ENCODE results near the gene CASP12. TPM values are rescaled to one million over a fixed set of nuclear protein-coding genes. Genes with fewer than 3 reads are reported as not detected.

Gene CASP12
- total RNA-seq, 1 donor from 2014 or later = not detected

DNA sequence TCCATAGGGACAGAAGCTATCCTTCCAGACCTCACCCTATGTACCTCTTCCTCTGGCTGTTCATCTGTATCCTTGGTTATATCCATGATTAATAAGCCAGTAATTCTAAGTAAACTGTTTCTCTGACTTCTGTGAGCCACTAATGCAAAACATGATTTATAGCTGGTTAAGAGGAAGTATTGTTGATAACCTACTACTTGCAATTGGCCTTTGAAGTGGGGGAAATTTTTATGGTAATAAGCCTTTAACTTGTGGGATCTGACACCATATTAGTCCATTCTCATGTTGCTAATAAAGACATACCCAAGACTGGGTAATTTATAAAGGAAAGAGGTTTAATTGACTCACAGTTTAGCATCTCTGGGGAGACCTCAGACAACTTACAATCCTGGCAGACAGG is 21.9 kb downstream of the CASP12 start:
- DNase-seq (ENCODE audit: low read depth) = no peak

DNA sequence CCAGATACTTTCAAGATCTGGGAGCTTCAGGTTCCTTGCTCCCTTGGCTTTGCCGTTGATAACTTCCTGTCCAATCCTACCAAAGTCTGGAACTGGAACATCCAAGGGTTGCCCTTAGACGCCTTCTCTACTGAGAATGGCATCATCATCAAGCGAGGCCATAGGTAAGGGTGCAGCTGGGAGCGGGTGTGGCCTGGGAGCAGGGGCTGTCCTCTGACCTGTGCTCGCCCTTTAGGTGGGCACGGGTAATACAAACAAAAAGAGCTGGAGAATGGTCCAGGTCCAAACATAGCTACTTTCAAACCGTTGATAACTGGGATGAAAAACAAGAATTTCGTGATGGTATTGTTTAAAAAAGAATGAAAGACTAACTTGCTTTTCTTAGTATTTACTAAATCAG is 25.0 kb downstream of the CASP12 start:
- DNase-seq (ENCODE audit: low read depth) = no peak
- H3K4me3 ChIP-seq (ENCODE audit: low read depth, low read length) = no peak overlapping the region
- TF ChIP-seq, protein P1, sequence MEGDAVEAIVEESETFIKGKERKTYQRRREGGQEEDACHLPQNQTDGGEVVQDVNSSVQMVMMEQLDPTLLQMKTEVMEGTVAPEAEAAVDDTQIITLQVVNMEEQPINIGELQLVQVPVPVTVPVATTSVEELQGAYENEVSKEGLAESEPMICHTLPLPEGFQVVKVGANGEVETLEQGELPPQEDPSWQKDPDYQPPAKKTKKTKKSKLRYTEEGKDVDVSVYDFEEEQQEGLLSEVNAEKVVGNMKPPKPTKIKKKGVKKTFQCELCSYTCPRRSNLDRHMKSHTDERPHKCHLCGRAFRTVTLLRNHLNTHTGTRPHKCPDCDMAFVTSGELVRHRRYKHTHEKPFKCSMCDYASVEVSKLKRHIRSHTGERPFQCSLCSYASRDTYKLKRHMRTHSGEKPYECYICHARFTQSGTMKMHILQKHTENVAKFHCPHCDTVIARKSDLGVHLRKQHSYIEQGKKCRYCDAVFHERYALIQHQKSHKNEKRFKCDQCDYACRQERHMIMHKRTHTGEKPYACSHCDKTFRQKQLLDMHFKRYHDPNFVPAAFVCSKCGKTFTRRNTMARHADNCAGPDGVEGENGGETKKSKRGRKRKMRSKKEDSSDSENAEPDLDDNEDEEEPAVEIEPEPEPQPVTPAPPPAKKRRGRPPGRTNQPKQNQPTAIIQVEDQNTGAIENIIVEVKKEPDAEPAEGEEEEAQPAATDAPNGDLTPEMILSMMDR (conservative IDR thresholded peaks at IDR 0.05; ENCODE audit: low read depth, low read length) = no peak

More for the DNA sequence above, 21.9 kb downstream of the CASP12 start:
- H3K4me3 ChIP-seq (ENCODE audit: low read depth, low read length) = no peak overlapping the region
- TF ChIP-seq, protein P1 (conservative IDR thresholded peaks at IDR 0.05; ENCODE audit: low read depth, low read length) = no peak

DNA sequence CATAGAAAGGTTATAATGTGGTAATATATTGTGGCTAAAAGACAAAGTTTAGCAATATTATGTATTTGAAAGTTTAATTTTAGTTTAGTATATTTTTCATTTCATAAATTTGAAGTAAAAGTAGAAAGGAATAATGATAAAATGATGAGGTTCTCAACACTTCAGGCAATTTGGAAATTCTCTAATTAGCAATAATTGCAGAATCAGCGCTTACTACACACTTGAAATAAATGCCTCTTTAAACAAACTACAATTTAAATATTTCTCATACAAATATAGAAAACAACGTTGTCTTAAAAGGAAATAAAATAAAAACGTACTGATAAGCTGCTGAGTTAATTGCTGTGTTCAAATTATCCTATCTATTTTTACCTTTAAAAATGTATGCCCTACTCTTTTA is 25.9 kb downstream of the CASP12 start:
- H3K4me3 ChIP-seq (ENCODE audit: low read depth, low read length) = no peak overlapping the region
- TF ChIP-seq, protein P1 (conservative IDR thresholded peaks at IDR 0.05; ENCODE audit: low read depth, low read length) = no peak
- no peak for DNase-seq (ENCODE audit: low read depth)

DNA sequence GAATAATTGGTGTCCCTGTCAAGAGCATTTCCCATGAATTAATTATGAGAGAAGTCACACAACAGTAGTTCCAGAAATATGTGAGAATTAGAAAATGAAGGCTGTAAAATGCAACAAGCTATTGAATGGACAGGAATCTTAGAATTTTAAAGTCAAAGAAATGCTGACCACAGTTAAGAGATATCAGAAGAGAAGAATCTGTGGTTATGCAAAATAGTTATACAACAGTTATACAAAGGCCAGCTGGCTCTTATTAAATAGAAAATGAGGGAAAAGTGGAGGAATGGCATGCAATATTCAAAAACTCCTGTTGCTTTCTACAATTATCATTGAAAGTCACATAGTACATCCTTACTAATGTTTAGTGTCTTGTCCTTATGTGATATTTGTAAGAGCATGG is 27.4 kb downstream of the CASP12 start:
- TF ChIP-seq, protein P1 (conservative IDR thresholded peaks at IDR 0.05; ENCODE audit: low read depth, low read length) = no peak
- DNase-seq (ENCODE audit: low read depth) = no peak
- H3K4me3 ChIP-seq (ENCODE audit: low read depth, low read length) = no peak overlapping the region

DNA sequence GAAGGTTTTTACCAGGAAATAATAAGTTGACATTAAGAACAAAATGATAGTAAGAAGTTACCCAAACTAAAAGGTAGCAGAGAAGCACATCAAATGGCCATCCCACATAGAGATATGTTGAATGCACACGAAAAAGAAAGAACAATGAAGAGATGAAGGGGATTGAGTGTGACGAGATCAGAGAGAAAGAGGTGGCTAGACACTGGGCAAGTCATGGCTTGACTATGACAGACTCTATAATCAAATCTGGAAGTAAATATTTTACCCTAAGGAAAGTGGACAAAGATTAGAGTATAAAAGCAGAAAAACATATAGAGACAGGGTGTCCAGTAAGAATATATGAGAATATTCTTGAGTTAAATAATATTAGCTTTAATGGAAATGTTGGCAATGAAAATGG is 31.4 kb downstream of the CASP12 start:
- TF ChIP-seq, protein P1 (conservative IDR thresholded peaks at IDR 0.05; ENCODE audit: low read depth, low read length) = no peak
- DNase-seq (ENCODE audit: low read depth) = no peak
- no peak overlapping the region for H3K4me3 ChIP-seq (ENCODE audit: low read depth, low read length)

DNA sequence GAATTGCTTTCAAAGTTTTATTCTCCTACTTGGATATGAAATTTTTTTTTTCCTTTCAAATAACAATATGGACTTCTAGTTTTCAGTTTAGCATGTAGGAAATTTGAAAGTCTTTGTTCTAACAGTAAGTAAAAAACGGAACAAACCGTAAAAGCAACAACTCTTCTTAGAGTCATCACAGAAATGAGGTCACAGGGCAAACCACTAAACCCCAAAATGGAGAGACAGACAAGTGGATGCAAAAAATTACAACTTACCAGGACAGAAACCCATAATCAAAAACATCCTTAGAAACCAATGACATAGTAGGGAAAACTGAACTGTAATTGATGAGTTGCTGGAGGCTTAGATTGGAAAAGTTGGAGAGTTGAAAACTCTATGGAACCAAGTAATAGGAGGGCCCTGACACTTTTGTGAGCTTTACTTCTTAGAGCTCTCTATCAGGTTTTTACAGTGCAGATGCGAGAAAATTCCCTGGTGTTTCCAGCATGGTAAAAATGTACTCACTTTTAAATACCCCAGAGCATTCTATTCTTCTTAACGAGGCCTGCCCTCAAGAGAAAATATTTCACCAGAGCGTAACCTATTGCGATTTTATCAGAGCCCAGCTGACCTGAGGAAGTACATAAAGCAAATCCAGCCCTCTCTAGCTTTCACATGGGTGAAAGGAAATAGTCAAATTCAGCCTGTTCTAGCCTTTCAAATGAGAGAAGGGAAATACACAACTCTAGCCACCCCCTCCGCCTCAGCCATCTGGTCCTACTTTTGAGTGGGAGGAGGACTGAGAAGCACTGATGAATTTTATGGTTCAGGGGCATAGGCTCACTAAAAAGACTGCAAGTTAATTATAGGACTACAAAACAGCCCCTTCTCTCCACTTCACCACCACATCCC is 39.1 kb downstream of the CASP12 start:
- no peak for DNase-seq (ENCODE audit: low read depth)
- TF ChIP-seq, protein P1 (conservative IDR thresholded peaks at IDR 0.05; ENCODE audit: low read depth, low read length) = no peak
- H3K4me3 ChIP-seq (ENCODE audit: low read depth, low read length) = no peak overlapping the region

DNA sequence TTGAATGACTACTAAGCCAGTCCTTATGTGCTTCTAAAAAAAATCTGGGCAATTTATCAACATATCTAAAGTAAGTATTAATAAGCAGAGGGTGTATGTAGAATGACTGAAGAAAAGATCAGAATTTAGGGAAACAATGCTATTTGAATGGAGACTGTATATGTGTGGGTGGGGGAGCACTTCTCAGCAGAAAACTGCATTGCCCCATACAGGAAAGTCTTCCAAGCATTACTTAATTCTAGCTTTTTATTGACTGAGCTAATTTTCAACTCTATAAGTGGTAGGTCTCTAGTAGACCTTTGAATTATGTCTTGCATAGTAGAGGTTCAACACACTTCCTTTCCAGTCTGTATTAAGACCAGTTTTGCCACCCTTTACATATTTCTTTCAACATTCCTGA is 41.7 kb downstream of the CASP12 start:
- no peak for DNase-seq (ENCODE audit: low read depth)
- H3K4me3 ChIP-seq (ENCODE audit: low read depth, low read length) = no peak overlapping the region
- TF ChIP-seq, protein P1 (conservative IDR thresholded peaks at IDR 0.05; ENCODE audit: low read depth, low read length) = no peak

Measured in epithelial cell of proximal tubule (primary cell).